NCI-H2107 treated with DMSO at 0.1 percent for 48 hours (cell line): ENCODE measurements around the gene ZNF581.

ENCODE experiments used
- DNase-seq: peaks from one replicate; lab custom pipeline; 2025; ENCODE audit not compliant: unreplicated experiment; lab: John Stamatoyannopoulos, UW

Gene ZNF581

DNA sequence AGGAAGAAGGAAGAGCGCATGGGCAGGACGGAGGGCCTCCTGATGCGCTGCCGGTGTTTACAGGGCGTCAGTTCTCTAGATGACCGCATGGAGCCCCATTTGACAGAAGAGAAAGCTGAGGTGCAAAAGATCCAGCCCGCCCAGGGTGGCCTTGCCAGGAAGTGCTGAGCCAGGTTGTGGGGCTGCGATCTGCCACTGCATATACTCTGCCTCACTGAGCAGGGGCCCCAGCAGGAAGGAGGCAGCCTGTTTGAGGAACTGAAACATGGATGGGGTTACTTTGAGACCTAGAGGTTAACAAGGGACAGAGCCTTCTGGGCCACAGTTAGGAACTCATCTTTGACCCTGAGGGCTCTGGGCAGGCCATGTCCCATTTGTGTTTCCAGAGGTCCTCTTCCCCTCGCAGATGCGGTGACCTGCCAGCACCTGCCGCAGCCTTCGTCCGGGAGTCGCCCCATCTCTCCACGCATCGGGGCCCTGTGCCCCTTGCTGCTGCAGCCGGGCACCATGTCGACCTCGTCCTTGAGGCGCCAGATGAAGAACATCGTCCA, 34.7 kb downstream of the ZNF581 start:
- DNase-seq = no peak

DNA sequence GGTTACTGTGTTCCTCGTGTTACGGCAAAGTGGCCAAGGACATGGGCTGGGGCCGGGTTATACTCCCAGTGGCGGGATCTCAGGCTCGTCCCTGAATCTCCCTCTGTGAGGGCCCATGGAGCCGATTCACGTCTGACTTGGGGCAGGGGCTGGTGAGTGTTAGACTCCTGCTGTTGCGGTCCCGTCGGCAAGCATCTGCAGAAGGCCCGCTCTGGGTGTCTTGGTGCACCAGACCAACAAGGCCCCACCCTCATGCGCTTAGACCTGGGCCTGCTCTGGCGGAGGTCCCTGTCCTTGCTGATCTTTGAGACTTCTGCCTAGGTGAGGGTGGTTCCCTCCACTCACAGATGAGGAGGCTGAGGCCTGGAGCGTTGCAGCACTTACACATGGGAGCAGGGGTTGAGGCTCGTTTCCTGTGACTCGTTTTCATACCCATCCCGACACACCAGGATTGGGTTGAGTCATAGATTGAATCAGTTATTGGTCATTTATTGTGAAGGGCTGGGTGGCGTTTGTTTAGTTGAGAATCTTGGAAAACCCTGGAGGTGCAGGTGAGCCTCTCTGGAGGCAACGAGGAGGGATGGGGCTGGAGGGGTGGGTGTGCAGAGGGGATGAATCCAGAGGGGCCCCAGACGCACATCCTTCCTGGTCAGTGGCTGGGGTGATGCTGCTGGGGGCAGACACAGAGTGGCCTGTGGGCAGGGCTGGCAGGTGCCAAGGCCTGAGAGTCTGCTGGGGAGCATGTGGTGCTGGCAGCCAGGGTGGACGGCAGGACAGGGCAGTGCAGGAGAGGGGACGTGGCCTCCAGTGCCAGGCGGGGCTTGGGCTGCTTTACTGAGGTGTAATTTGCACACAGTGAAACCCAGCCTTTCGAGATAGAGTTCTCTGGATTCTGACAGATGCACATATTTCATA, 36.2 kb downstream of the ZNF581 start:
- DNase-seq = no peak

DNA sequence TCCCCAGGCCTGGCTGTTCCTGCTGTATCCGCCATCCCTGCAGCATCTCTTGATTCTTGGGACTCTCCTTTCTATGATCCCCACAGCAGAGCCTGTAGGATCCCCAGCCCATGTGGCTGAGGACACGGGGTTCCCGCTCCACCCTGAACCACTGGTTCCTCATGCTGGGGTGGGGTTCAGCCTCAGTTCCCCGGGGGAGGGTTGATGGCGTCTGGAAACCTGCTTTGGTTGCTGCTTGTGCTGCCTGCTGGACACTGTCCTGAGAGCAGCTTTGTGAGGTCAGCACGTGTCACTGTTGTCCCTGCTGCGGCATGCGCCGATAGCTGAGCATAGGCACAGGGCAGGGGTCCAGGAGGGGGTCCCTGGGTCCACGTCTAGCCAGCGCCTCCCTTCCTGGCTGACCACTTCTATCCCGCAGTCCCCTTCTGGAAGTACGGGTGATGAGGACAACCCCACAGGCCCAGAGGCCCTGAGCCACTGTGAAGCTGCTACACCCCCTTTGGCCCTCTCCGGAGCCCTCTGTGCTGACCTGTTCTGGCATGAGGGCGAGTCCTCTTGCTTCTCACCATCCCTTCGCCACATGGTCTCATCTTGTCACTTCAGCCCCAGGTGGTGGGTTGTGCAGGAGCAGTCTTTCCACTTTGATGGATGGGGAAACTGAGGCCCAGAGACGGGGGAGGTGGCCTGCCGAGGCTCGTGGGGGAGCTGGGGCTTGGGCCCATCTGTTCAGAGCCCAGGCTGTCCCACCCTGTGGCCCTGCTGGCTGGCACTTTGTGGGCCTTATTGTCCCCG, 37.1 kb downstream of the ZNF581 start:
- DNase-seq = no peak

DNA sequence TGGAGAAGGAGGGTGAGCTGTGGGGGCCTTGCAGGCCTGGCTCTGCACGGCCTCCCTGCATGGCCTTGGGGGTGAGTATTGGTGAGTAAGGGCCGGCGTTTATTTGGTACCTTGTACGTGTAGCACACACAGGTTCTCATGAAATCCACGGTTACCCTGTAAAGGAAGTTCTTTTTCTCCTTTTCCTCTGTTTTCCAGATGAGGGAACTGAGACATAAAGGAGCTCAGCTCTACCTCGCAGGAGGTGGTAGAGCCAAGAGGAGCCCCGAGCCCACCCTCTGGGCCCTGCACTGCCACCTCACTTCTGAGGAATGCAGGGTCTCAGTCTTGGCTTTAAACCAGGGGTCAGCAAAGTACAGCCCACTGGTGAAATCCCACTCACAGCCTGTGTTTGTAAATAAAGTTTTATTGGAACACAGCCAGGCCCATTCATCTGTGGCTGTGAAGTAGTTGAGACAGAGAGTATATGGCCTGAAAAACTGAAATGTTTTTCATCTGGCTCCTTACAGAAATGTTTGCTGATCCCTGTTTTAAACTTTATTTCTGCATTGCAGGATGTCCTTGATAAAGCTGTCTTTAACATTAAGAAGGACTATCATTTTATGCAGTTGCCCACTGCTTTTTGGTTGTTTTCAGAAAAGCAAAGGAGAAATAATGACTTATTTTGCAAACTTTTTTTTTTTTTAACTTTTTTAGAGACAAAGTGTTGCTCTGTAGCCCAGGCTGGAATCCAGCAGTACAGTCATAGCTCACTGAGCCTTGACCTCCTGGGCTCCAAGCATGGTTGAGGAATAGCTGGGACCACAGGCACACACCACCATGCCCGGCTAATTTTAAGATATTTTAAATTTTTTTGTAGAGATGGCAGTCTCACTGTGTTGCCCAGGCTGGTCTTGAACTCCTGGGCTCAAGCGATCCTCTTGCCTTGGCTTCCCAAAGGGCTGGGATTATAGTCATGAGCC, 38.0 kb downstream of the ZNF581 start:
- no peak for DNase-seq

DNA sequence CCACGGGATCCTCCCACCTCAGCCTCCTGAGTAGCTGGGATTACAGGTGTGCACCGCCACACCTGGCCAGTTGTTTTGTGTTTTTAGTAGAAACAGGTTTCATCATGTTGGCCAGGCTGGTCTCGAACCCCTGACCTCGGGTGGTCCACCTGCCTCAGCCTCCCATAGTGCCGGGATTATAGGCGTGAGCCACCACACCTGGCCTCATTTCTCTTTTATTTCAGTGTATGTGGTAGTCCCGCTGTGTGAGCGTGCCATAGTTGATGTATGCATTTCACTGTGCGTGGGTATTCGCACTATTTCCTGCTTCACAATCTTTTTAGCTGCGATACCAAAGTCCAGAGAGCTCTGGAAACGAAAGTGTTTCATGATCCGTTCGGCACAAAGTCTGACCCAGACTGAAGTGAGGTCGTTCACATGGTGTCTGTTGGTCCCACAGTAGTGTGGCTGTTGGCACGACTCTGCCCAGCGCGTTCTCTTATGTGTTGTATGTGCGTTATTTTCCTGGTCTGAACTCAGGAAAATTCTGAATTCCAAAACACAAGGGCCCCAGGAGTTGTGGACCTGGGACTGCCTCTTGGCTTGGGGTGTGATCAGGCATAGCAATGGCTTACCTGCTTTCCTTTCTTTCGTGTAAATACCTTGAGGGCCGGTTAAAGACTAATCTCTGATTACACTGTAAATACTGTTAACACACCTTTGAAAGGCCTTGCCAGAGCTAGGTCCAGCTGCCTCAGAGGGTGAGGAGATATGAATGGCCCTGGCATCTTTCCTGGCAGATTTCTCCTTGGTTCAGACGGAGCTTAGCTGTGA, 40.2 kb downstream of the ZNF581 start:
- no peak for DNase-seq

DNA sequence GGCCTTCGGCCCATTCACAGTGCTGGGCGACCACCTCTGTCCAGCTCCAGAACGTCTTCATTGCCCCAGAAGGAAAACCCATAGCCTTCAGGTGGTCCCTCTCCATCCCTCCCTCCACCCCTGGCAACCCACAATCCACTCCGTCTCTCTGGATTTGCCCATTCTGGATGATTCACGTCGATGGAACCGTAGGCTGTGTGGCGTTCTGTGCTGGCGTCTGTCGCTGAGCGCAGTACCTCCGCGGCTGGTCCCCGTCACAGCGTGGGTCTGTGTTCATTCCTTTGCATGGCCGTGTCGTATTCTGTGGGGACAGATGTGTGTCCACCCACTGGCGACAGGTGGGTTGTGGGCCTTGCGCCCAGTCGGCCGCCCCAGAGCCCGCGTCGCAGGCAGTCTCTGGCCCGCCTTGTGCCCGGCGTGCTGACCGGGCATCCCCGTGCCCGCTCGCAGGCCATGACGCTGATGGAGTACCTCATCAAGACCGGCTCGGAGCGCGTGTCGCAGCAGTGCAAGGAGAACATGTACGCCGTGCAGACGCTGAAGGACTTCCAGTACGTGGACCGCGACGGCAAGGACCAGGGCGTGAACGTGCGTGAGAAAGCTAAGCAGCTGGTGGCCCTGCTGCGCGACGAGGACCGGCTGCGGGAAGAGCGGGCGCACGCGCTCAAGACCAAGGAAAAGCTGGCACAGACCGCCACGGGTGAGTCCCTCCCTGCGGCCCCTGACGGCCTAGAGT, 41.7 kb downstream of the ZNF581 start:
- DNase-seq = no peak

DNA sequence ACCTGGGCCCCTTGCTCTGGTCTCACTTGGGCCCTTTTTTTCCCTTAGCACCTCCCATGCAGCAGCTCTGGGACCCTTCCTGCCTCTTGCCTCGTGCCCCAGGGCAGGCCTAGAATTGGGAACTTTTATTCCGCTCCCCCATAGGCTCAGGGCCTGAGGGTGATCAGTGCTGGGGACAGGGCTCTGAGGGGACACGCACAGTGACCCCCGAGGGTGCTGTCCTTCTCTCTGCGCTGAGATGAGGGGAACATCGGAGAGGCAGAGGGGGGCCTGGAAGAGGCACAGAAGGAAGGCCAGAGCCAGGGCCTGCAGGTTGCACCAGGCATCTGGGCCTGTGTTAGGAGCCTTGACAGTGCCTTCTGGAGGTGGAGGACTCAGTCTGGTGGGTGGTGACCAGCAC, 42.3 kb downstream of the ZNF581 start:
- DNase-seq = no peak

DNA sequence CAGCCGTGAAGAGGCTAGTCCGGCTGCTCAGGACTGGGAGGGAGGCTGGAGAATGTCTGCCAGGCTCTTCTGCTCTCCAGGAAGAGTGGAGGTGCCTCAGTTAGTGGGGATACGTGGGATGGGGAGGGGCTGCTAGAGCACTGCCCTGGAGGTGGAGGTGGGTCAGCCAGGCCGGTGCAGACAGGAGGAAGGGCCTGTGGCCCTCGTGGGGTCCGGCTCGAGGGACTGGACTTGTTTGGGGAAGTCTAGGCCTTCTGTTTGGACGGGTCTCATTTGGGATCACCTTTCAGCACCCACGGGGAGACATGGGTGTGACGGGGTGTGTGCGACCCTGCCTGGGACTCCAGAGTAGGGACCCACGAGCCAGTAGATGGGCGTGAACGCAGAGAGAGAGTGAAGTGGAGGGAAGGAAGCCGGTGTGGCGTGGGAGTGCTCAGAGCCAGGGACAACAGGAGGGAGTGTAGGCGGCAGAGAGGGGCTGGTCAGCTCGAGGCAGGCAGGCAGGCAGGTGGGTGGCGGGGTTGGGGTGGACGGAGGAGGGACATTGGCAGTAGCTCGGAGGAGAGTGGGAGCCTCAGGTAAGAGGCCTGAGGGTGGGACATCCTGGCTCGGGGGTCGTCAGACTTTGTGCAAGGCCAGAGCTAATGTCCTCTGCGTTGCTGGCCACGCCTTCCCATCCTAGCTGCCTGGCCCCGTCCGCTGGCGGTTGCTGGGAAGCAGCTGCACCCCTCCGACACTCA, 43.0 kb downstream of the ZNF581 start:
- no peak for DNase-seq

DNA sequence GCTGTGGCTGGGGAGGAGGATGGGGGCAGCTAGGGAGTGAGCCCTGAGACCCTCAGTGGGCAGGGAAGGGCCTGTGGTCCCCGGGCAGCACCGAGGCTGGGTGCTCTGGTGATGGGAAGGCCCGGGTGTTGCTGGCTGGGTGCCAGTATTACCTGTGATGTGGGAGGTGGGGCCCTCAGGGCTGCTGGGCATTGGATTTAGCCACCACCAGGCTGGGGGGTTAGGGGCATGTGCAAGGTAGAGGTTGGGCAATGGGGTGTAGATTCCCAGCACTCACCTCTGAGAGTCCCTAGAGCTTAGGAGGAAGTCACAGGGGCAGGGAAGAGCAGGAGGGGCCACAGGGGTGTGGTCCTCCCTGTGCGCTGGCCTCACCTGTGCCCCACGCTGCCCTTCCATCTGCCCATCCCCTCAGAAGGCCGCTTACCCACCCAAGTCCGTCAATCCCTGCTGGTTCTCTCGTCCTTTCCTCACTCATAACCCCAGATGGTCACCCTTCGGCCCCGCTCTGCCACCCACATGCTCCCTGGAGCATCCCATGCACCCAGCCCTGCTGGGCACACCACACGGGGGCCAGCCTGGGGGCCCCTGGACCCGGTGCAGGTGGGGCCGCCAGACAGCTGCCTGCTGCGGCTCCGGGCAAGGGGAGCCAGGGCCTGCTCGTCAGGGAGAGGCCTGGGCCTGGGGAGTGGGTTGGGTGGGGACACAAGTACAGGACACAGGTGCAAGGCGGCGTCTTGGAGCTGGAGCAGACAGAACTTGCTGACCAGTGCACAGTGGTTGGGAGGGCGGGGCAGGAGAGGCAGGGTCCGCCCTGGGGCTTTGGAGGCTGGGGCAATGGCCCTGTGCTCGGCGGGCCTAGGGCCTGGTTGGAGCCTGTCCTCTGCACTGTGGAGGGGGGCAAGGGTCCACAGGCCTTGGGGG, 44.1 kb downstream of the ZNF581 start:
- no peak for DNase-seq

DNA sequence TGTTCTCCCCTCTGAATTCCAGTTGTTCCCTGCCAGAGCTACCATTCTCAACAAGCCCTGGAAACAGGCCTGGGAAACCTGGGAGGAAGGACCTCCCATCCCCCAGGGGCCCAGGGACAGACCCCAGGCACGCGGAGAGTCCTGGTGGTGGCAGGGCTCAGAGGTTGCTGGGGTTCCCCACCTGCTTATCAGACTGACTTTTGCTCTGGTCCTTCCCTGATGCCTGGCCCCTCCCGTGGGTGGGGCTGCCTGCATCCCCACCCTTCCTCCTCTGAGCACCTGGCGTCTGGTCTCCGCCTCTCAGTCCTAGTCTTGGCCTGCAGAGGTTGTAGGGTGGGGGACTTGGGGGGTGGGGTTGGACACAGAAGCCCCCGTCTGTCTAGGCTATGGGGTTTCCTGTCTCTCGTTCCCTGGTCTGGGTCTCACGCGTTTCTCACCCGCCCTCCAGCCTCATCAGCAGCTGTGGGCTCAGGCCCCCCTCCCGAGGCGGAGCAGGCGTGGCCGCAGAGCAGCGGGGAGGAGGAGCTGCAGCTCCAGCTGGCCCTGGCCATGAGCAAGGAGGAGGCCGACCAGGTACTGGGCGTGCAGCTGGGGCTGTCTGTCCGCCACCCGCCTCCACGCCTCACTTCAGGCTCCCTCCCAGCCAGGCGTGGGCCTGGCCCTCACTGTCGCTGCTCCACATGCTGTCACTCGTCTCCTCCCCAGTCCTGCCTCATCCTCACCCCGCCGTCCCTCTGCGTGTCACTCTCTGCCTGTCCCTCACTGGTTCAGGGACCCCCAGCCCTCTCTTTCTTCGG, 45.2 kb downstream of the ZNF581 start:
- peak; percentile 53 for DNase-seq

DNA sequence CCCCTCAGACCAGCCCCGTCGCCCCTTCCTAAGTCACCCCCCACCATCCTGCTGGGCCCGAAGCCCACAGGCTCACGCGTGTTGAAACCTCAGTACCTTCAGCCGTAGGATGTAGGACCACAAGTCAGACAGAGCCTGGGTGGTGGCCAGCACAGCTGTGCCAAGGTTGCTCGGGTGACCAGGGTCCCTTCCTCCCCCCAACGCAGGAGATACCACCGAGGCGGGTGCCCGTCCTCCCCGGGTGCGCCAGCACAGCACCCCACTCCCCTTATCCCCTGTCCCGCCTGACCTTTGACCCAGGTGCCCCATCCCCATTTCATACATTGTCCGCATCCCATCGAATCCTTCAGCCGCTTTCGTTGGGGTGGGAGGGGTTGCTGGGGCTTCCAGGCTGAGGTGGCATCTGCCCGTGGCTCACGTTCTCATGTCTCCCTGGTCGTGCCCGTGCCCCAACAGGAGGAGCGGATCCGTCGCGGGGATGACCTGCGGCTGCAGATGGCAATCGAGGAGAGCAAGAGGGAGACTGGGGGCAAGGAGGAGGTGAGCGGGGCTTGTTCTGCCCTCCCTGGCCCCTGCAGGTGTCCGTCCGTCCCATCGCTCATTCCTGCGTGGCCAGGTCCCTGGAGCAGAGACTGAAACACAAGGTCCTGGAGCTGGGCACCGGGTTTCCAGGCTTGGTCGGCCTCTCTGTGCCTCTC, 46.1 kb downstream of the ZNF581 start:
- DNase-seq = no peak

DNA sequence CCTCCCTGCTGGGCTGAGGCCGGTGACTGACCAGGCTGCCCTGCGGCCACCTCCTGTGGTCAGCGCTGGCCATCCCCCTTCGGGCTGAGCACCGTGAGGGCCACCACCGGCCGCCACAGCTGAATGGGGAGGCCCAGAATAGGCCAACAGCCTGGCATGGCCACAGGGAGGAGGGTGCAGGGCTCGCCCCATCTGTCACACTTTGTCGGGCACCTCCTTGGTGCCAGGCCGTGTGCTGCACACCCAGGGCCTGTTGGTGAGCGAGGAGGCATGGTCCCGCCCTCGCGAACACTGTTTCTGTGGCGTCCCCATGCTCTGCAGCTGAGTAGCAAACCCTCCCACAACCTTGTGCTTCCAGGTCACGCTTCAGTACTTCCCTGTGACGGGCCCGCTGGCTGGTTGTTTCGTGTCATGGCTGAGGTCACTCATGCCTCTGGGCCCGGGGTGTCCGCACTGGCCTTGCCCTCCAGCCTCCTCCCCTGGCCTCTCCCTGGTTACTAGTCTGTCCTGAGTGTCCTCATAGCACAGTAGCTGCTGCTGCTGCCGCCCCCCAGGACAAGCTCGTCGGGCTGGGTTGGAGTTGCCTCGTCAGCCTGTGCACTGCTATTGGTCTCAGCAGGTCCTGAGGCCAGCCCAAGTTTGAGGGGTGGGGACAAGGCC, 46.8 kb downstream of the ZNF581 start:
- DNase-seq = no peak

DNA sequence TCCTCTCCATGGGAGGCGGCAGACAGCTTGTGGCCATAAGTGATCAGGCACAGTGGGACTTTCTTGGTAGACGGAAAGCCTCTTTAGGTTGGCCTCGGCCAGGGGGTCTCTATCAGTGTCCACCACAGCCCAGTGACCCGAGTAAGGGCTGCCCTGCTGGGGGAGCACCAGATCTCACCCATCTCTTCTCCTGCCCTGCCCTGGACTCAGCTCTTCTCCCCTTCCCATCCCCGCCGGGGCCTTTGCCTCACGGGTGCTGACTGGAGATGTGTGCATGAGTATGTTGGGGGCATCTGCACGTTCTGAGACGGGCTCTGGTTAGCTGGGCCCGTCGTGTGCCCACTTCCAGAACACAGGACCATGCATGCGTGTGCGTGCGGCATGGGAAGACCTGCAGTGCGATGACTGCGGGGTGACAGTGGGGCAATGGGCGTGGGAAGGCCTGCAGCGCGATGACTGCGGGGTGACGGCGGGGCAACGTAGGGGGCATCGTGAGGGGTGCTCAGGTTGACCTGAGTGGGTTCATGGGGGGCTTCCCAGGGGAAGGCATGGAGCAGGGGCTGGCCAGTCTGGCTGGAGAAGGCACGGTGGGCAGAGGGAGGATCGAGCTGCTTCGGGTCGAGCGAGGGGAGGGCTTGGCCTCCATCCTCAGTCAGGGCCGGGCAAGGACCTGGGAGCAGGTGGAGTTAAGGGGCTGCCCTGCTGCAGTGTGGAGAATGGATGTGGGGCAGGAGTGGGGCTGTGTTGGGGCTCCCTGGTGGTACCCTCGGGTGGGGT, 47.5 kb downstream of the ZNF581 start:
- no peak for DNase-seq

DNA sequence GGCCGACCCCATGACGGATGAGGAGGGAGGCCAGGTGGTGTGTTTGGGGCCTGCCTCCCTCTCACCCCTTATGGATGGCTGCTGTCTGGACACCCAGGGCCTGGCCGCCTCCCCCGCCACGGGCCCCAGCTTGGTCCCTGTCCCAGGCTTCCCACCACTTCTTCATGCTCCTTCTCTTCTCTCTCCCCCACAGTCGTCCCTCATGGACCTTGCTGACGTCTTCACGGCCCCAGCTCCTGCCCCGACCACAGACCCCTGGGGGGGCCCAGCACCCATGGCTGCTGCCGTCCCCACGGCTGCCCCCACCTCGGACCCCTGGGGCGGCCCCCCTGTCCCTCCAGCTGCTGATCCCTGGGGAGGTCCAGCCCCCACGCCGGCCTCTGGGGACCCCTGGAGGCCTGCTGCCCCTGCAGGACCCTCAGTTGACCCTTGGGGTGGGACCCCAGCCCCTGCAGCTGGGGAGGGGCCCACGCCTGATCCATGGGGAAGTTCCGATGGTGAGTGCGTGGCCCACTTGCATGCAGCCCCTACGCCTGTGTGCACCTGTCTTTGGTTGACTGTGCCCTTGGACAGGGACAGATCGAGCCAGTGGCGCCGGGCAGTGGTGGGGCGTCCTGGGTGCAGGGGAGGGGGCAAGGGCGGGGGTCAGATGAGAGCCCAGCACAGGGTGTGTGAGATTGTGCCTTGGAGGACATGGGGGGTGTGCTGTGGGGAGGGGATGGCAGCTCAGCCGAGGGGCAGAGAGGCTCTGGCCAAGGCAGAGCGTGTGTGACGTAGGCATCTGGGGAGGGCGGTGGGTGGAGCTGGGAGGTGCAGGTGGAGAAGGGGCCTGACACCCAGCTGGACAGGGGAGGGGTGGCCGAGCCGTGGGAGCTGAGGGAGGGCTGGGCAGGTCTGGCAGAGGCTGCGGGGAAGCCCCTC, 48.4 kb downstream of the ZNF581 start:
- DNase-seq = no peak
